ENCODE measurements around the gene TTLL9.

TTLL9 gene

DNA sequence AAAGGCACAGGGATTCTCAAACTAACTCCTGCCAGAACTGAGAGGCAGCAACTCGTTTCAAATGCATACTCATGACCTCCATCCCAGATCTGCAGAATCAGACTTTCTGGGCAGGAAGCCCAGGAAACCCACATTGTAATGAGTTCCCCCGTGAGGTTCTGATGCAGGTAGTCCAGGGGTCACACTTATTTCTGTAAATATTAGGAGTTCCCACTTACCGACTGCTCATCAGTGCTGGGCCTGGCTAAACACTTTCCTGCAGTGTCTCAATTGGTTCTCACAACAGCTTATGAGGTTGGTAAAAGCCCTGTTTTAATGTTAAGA lies 11.7 kb upstream of the TTLL9 start:
- ChIA-PET POLR2A (no interaction called here), CTCF (interaction anchor here (0.6 to 2.2 kb wide), 5 partner anchors 8 to 158 kb away, joined by 3 to 9 read pairs (median 5); no protein-coding TSS in a partner anchor)
- H3K9me3 ChIP-seq (ENCODE audit: control extremely low read depth in 1 of 5, control insufficient read depth in 4 of 5, insufficient read depth in 2 of 5, low read depth in 1 of 5, low read length in 4 of 5) = no peaks in the 10 kb centered on the region
- H3K4me3 ChIP-seq (ENCODE audit: control insufficient read depth in 1 of 7, extremely low read depth in 1 of 7, insufficient read depth in 4 of 7, low read depth in 2 of 7, low read length in 6 of 7) = peak overlapping the region in 1 of 7 experiments; percentile 1
- H3K36me3 ChIP-seq (ENCODE audit: control insufficient read depth in 4 of 4, insufficient read depth in 4 of 4, low read length in 3 of 4) = no peaks in the 10 kb centered on the region
- 0% methylated on average over 1 of the region's 3 CpGs for WGBS (ENCODE audit: insufficient coverage)
- peaks cover 0 to 18% (median 3%) of the 10 kb centered on the region in 5 experiments for H3K27me3 ChIP-seq (replicated peaks in 2 of 5; ENCODE audit: control insufficient read depth in 4 of 5, insufficient read depth in 5 of 5, low read length in 4 of 5)
- H3K27ac ChIP-seq (ENCODE audit: insufficient read depth in 1 of 2, low read depth in 1 of 2, low read length in 2 of 2, poor library complexity in 1 of 2, severe bottlenecking in 2 of 2) = no peak overlapping the region
- peak in 2 of 3 donors; percentile 45 to 50 for DNase-seq
- peaks cover 0 to 45% (median 24%) of the 10 kb centered on the region in 4 experiments for H3K4me1 ChIP-seq (ENCODE audit: control extremely low read depth in 1 of 4, control insufficient read depth in 4 of 4, insufficient read depth in 4 of 4, low read length in 3 of 4)

DNA sequence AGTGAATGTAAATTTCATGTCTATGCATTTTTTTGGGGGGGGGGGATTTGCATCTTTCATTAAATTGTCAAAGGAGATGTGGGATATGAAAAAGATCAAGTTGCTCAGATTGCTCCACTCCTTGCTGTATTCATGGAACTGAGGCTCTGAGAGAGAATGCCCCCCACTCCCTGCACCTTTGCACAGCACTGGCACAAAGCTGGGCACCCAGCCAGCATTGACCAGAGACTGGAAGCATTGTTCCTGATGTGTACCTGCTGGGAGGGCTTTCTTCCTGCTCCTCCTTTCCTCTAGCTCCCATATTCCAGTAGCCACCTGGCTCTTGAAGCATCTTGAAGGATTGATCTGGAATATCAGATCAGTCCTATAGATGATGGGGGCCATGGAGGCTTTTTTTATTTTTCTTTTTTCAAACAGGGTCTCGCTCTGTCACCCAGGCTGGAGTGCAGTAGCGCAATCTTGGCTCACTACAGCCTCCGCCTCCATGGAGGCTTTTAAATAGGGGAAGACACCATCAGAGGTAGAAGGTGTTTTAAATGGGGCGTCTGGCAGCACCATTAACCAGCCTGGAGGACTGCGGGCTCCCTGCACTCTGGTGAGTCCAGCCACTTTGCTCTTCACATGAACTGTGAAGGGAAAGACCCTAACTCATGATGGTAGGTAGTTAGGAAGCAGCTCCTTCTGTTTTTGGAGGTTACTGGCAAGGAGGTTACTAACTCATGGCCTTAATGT lies 11.0 kb upstream of the TTLL9 start:
- no peak overlapping the region for H3K4me3 ChIP-seq (ENCODE audit: control insufficient read depth in 1 of 7, extremely low read depth in 1 of 7, insufficient read depth in 4 of 7, low read depth in 2 of 7, low read length in 6 of 7)
- H3K36me3 ChIP-seq (ENCODE audit: control insufficient read depth in 4 of 4, insufficient read depth in 4 of 4, low read length in 3 of 4) = no peaks in the 10 kb centered on the region
- H3K27me3 ChIP-seq (replicated peaks in 2 of 5; ENCODE audit: control insufficient read depth in 4 of 5, insufficient read depth in 5 of 5, low read length in 4 of 5) = peaks cover 0 to 18% (median 3%) of the 10 kb centered on the region in 5 experiments
- peaks cover 0 to 49% (median 25%) of the 10 kb centered on the region in 4 experiments for H3K4me1 ChIP-seq (ENCODE audit: control extremely low read depth in 1 of 4, control insufficient read depth in 4 of 4, insufficient read depth in 4 of 4, low read length in 3 of 4)
- no peak overlapping the region for H3K27ac ChIP-seq (ENCODE audit: insufficient read depth in 1 of 2, low read depth in 1 of 2, low read length in 2 of 2, poor library complexity in 1 of 2, severe bottlenecking in 2 of 2)
- POLR2A ChIA-PET = no interaction called here
- CTCF ChIA-PET = interaction anchor here (0.6 to 2.2 kb wide), 10 partner anchors 8 to 171 kb away, joined by 3 to 9 read pairs (median 5); partner anchors contain the start of gene PDRG1
- no peak for DNase-seq
- H3K9me3 ChIP-seq (ENCODE audit: control extremely low read depth in 1 of 5, control insufficient read depth in 4 of 5, insufficient read depth in 2 of 5, low read depth in 1 of 5, low read length in 4 of 5) = no peaks in the 10 kb centered on the region
- whole genome bisulfite sequencing (ENCODE audit: insufficient coverage) = 100% methylated on average over 4 of the region's 5 CpGs

DNA sequence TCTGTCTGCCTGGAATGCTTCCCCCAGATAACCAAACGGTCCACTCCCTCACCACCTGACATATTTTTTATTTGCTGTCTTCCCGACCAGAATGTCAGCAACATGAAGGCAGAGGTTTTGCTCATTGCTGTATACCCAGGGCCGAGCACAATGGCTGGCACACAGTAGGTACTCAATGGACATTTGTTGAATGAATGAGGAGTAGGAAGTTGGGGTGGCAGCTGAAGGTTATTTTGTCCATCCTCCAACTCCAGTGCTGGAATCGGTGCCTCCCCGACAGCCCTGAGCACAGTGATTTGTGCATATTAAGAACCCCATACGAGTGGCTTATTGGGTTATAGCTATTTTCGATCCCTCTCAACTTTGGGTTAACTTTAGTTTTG lies 10.4 kb upstream of the TTLL9 start:
- peaks cover 0 to 18% (median 3%) of the 10 kb centered on the region in 5 experiments for H3K27me3 ChIP-seq (replicated peaks in 2 of 5; ENCODE audit: control insufficient read depth in 4 of 5, insufficient read depth in 5 of 5, low read length in 4 of 5)
- H3K4me1 ChIP-seq (ENCODE audit: control extremely low read depth in 1 of 4, control insufficient read depth in 4 of 4, insufficient read depth in 4 of 4, low read length in 3 of 4) = peaks cover 0 to 46% (median 24%) of the 10 kb centered on the region in 4 experiments
- H3K36me3 ChIP-seq (ENCODE audit: control insufficient read depth in 4 of 4, insufficient read depth in 4 of 4, low read length in 3 of 4) = no peaks in the 10 kb centered on the region
- ChIA-PET POLR2A (no interaction called here), CTCF (interaction anchor here (0.8 to 2.2 kb wide), 8 partner anchors 8 to 170 kb away, joined by 3 to 9 read pairs (median 4); partner anchors contain the start of gene PDRG1)
- H3K4me3 ChIP-seq (ENCODE audit: control insufficient read depth in 1 of 7, extremely low read depth in 1 of 7, insufficient read depth in 4 of 7, low read depth in 2 of 7, low read length in 6 of 7) = peak overlapping the region in 1 of 7 experiments; percentile 9
- 68% methylated on average over 4 of the region's 7 CpGs for WGBS (ENCODE audit: insufficient coverage)
- H3K9me3 ChIP-seq (ENCODE audit: control extremely low read depth in 1 of 5, control insufficient read depth in 4 of 5, insufficient read depth in 2 of 5, low read depth in 1 of 5, low read length in 4 of 5) = no peaks in the 10 kb centered on the region
- DNase-seq = no peak
- H3K27ac ChIP-seq (ENCODE audit: insufficient read depth in 1 of 2, low read depth in 1 of 2, low read length in 2 of 2, poor library complexity in 1 of 2, severe bottlenecking in 2 of 2) = no peak overlapping the region

DNA sequence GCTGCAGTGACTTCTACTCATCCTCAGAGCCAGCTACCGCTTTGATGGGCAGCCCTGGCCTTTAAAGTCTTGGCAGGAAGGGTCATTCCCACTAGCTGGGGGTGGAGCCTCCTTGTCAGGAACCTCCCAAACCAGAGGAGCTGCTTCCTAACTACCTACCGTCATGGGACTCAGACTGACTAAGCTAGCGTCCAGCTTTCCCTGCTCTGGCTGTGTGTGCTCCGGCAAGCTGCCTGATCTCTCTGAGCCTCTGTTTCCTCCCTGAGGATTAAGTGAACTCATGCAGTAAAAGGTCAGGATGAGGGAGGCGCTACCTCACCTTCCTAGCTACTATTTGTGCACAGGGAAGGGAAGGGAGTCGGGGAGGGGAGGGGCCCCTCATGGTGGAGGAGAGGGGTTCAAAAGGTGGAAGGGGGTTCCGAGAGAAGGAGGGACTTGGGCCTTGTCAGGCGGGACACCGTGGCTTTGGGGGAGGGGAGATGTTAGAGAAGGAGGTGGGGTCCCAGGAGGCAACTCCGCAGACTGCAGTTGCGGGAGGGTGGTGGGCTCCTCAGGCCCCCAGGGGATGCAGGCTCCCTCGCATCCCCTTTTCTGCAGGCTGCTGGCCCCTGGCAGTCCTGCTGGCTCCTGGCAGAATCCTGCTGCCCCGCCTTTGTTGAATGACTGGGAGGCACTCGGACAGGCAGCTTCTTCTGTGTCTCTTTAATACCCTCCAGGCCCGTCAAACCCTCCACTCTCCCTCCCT lies 9.9 kb upstream of the TTLL9 start:
- DNase-seq = no peak
- peak overlapping the region in 6 of 7 experiments; percentile 50 to 81 (median 64) for H3K4me3 ChIP-seq (ENCODE audit: control insufficient read depth in 1 of 7, extremely low read depth in 1 of 7, insufficient read depth in 4 of 7, low read depth in 2 of 7, low read length in 6 of 7)
- CTCF ChIA-PET = interaction anchor here (0.8 to 2.2 kb wide), 8 partner anchors 8 to 170 kb away, joined by 3 to 9 read pairs (median 4); partner anchors contain the start of gene PDRG1
- peaks cover 0 to 18% (median 3%) of the 10 kb centered on the region in 5 experiments for H3K27me3 ChIP-seq (replicated peaks in 2 of 5; ENCODE audit: control insufficient read depth in 4 of 5, insufficient read depth in 5 of 5, low read length in 4 of 5)
- H3K4me1 ChIP-seq (ENCODE audit: control extremely low read depth in 1 of 4, control insufficient read depth in 4 of 4, insufficient read depth in 4 of 4, low read length in 3 of 4) = peaks cover 0 to 42% (median 24%) of the 10 kb centered on the region in 4 experiments
- no peak overlapping the region for H3K27ac ChIP-seq (ENCODE audit: insufficient read depth in 1 of 2, low read depth in 1 of 2, low read length in 2 of 2, poor library complexity in 1 of 2, severe bottlenecking in 2 of 2)
- 50% methylated on average over 14 of the region's 15 CpGs for WGBS (ENCODE audit: insufficient coverage)
- POLR2A ChIA-PET = no interaction called here
- no peaks in the 10 kb centered on the region for H3K36me3 ChIP-seq (ENCODE audit: control insufficient read depth in 4 of 4, insufficient read depth in 4 of 4, low read length in 3 of 4)
- H3K9me3 ChIP-seq (ENCODE audit: control extremely low read depth in 1 of 5, control insufficient read depth in 4 of 5, insufficient read depth in 2 of 5, low read depth in 1 of 5, low read length in 4 of 5) = no peaks in the 10 kb centered on the region

DNA sequence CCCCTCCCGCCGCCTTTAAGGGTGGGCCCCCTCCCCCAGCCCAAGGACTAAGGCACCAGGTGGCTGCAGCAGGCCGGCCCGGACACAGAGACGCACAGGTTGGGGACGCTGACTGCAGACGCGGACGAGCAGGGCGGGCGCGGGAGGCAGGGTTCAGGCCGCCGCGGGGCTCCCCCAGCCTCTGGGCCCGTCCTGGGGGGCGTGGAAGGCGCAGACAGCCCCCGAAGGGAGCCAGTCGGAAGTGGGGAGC lies 9.4 kb upstream of the TTLL9 start:
- no peak for DNase-seq
- Histone ChIP-seq H3K27me3 (replicated peaks in 2 of 5; ENCODE audit: control insufficient read depth in 4 of 5, insufficient read depth in 5 of 5, low read length in 4 of 5) (peaks cover 0 to 18% (median 3%) of the 10 kb centered on the region in 5 experiments), H3K4me1 (ENCODE audit: control extremely low read depth in 1 of 4, control insufficient read depth in 4 of 4, insufficient read depth in 4 of 4, low read length in 3 of 4) (peaks cover 0 to 42% (median 24%) of the 10 kb centered on the region in 4 experiments), H3K27ac (ENCODE audit: insufficient read depth in 1 of 2, low read depth in 1 of 2, low read length in 2 of 2, poor library complexity in 1 of 2, severe bottlenecking in 2 of 2) (no peak overlapping the region), H3K36me3 (ENCODE audit: control insufficient read depth in 4 of 4, insufficient read depth in 4 of 4, low read length in 3 of 4) (no peaks in the 10 kb centered on the region), H3K9me3 (ENCODE audit: control extremely low read depth in 1 of 5, control insufficient read depth in 4 of 5, insufficient read depth in 2 of 5, low read depth in 1 of 5, low read length in 4 of 5) (no peaks in the 10 kb centered on the region), H3K4me3 (ENCODE audit: control insufficient read depth in 1 of 7, extremely low read depth in 1 of 7, insufficient read depth in 4 of 7, low read depth in 2 of 7, low read length in 6 of 7) (peak overlapping the region; percentile 34 to 81 (median 63))
- WGBS (ENCODE audit: insufficient coverage) = 0% methylated on average over 6 of the region's 20 CpGs
- POLR2A ChIA-PET = no interaction called here
- CTCF ChIA-PET = interaction anchor here (1.1 kb wide), 1 partner anchor 52 kb away, joined by 3 read pairs; no protein-coding TSS in a partner anchor

DNA sequence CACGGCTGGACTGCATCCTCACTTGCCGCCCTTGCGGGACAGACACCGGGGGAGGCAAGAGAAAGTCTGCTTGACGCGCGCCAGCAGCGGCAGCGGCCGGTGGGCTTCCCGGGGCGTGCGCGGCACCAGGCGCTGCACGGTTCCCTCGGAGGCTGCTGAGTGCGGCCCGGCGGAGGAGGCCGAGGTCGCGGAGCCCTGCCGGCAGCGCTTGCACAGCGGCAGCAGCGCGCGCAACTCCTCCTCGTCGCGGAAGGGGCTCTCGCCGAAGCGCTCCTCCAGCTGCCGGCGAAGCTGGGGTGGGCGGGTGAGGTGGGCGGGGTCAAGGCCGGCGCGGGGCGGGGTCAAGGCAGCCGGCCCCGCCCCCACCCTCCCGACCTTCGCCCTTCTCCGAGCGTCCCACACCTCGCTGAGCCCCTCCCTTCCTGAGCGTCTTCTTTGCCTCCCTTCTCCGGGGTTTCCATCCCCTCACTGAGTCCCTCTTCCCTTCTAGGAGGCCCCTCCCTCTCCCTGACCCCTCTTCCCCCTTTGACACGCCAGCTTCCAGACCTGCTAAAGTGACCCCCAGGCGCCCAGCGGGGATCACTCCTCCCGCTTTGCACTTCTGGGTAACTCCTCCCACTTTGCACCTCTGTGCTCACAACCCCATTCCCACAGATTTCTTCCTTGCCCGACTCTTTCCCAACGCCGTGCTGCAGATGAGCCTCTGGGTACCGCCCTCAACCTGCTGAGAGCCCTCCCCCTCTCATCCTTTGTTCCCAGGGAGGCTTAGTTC lies 8.9 kb upstream of the TTLL9 start:
- DNase-seq = peak; percentile 83 to 88 (median 88)
- H3K27ac ChIP-seq (ENCODE audit: insufficient read depth in 1 of 2, low read depth in 1 of 2, low read length in 2 of 2, poor library complexity in 1 of 2, severe bottlenecking in 2 of 2) = no peak overlapping the region
- POLR2A ChIA-PET = interaction anchor here (0.7 kb wide), 1 partner anchor 42 kb away, joined by 3 read pairs; no protein-coding TSS in a partner anchor
- H3K36me3 ChIP-seq (ENCODE audit: control insufficient read depth in 4 of 4, insufficient read depth in 4 of 4, low read length in 3 of 4) = no peaks in the 10 kb centered on the region
- no peaks in the 10 kb centered on the region for H3K9me3 ChIP-seq (ENCODE audit: control extremely low read depth in 1 of 5, control insufficient read depth in 4 of 5, insufficient read depth in 2 of 5, low read depth in 1 of 5, low read length in 4 of 5)
- H3K4me1 ChIP-seq (ENCODE audit: control extremely low read depth in 1 of 4, control insufficient read depth in 4 of 4, insufficient read depth in 4 of 4, low read length in 3 of 4) = peaks cover 0 to 42% (median 24%) of the 10 kb centered on the region in 4 experiments
- peaks cover 0 to 18% (median 3%) of the 10 kb centered on the region in 5 experiments for H3K27me3 ChIP-seq (replicated peaks in 2 of 5; ENCODE audit: control insufficient read depth in 4 of 5, insufficient read depth in 5 of 5, low read length in 4 of 5)
- peak overlapping the region; percentile 34 to 81 (median 63) for H3K4me3 ChIP-seq (ENCODE audit: control insufficient read depth in 1 of 7, extremely low read depth in 1 of 7, insufficient read depth in 4 of 7, low read depth in 2 of 7, low read length in 6 of 7)
- CTCF ChIA-PET = no interaction called here
- WGBS (ENCODE audit: insufficient coverage) = 7% methylated on average over 32 of the region's 60 CpGs
